ENCODE results near the gene NR1H2. TPM values are rescaled to one million over a fixed set of nuclear protein-coding genes. Genes with fewer than 3 reads are reported as not detected.
"Not testable (repeated sequence)": the region's sequence is repeated elsewhere in the genome, so short reads cannot be mapped to it uniquely, and the experiment has no call there.

The NR1H2 gene
- total RNA-seq (2014; rRNA removed; shearing (Covaris generic)): 73.7 and 90.1 TPM in 2 replicates

DNA sequence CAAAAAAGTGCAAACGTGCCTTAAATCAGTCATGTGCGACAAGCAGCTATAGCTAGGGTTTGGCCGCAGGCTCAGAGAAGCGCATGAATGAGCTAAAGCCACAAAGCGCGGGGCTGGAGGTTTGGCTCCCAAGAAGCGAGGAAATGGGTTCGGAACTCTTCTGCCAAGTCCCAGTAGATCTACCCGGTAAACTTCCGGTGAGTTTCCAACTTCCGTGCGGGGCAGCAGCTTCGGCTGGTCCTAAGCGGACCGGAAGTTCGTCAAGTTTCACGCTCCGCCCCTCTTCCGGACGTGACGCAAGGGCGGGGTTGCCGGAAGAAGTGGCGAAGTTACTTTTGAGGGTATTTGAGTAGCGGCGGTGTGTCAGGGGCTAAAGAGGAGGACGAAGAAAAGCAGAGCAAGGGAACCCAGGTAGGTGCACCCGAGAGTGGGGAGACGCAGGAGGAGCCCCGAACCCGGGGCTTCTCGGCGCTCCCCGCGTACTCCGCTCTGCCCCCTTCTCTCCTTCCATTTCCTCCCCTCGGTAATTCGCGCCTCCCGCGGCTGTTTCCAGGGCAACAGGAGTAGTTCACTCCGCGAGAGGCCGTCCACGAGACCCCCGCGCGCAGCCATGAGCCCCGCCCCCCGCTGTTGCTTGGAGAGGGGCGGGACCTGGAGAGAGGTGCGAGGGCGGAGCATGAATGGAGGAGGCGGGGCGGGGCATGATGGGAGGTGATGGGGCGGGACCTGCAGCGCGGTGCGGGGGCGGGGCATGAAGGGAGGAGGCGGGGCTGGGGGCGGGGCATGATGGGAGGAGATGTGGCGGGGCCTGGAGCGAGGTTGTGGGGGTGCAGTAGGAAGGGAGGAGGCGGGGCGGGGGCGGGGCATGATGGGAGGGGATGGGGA lies at the start of gene NR1H2:
Gene NR1H2, plus strand, starts transcription at position 292 of the 885 bp plus-strand sequence. CDS start 1,149 bp downstream, outside the sequence.
- peak; percentile 99 for DNase-seq
- Histone ChIP-seq H3K4me3 (ENCODE audit: insufficient read depth, low read depth, low read length) (peak within 1 kb of the TSS; percentile 97), H3K27me3 (ENCODE audit: control insufficient read depth, insufficient read depth, low read length) (no peaks in the 10 kb centered on the region), H3K36me3 (replicated peaks; ENCODE audit: control insufficient read depth, insufficient read depth, low read length) (peaks cover 24% of the 10 kb centered on the region)

DNA sequence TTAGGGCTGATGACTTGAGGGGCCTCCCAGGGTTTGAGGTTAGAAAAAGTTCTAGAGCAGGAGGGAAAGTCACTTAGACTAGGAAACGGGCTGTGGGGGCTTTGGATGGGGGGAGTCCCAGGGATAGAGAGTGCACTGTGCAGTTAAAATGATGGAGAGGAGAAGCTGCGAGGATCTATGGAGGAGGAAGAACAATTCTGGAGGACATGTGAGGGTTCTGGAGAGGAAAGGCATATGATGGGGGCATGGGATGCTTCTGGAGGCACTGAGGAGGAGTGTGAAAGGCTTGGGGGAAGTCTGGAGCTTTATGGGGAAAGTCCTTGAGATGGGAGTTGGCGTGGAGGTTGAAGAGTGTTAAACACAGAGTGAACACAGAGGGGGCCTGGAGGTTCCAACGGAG lies 49.2 kb upstream of the NR1H2 start:
- peaks cover 23% of the 10 kb centered on the region for H3K27me3 ChIP-seq (ENCODE audit: control insufficient read depth, insufficient read depth, low read length)

DNA sequence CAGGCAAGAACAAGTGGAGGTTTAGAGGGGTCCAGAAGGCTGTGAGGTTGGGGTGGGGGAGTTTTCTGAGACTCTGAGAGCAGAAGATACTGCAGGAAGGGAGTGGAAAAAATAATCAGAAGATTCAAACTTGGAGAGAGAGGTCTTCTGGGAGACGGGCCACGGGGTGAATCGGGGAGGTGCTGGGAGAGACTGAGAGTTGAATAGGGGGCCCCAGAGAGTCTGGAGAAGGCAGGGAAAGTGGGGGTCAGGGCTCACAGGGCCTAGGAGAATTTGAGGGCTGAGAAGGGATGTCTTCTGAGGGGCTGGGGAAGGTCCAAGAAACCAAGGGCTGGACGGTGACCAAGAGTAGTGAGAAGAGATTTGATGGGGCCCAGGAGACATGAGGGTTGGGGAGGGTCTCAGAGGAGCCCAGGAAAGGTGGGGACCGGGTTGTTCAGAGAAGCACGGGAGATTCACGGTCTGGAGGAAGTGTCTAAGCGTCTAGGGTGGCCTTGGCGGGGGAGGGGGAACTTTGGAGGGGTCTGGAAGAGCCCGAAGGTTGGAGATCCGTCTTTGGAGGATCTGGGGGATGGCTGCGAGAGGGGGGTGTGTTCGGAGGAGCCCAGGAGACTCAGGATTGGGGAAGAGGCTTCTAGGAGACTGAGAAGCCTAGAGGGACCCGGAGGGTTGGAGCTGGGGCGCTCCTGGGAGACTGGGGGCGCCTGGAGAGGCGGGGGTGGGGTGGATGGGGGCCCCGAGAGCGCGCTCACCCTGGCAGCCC lies 48.6 kb upstream of the NR1H2 start:
- no peaks in the 10 kb centered on the region; the same call in 1 of the 2 replicates for H3K36me3 ChIP-seq (replicated peaks; ENCODE audit: control insufficient read depth, insufficient read depth, low read length)
- H3K4me3 ChIP-seq (ENCODE audit: insufficient read depth, low read depth, low read length): peak overlapping the region; percentile 1; the same call in 1 of the 2 replicates
- peak; percentile 12 for DNase-seq
- peaks cover 23% of the 10 kb centered on the region for H3K27me3 ChIP-seq (ENCODE audit: control insufficient read depth, insufficient read depth, low read length)

More for the DNA sequence above, 49.2 kb upstream of the NR1H2 start:
- peak; percentile 19 for DNase-seq
- no peaks in the 10 kb centered on the region; the same call in 1 of the 2 replicates for H3K36me3 ChIP-seq (replicated peaks; ENCODE audit: control insufficient read depth, insufficient read depth, low read length)
- H3K4me3 ChIP-seq (ENCODE audit: insufficient read depth, low read depth, low read length): no peak overlapping the region; the same call in 1 of the 2 replicates

DNA sequence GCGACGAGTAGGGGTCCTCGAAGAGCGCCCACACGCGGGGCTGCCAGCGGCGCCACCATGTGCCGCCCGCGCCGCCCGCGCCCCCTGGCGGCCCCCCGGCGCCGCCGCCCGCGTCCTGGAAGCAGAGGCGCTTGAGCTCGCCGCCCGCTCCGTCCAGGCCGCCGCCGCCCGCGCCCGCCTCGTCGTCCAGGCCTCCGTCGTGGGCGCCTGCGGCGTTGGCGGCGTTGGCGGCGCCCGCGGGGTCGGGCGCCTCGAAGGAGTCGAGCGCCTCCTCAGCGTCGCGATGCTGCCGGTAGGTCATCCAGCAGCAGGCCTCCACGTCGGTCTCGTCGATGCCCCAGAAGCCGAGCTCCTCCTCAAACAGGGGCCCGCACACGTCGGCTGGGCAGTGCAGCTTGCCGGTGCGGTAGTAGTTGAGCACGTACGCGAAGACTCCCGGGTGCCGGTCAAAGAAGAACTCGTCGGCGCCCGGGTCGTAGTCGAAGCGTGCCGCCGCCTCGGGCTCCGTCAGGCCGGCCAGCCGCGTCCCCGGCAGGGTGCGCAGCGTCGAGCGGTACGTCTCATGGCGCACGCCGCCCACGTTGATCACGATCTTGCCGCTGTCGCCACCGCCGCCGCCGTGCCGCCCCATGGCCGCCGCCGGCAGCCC lies 47.9 kb upstream of the NR1H2 start:
- peaks cover 23% of the 10 kb centered on the region for H3K27me3 ChIP-seq (ENCODE audit: control insufficient read depth, insufficient read depth, low read length)
- H3K4me3 ChIP-seq (ENCODE audit: insufficient read depth, low read depth, low read length): peak overlapping the region; percentile 51
- peak; percentile 81 for DNase-seq
- H3K36me3 ChIP-seq (replicated peaks; ENCODE audit: control insufficient read depth, insufficient read depth, low read length): no peaks in the 10 kb centered on the region; the same call in 1 of the 2 replicates

DNA sequence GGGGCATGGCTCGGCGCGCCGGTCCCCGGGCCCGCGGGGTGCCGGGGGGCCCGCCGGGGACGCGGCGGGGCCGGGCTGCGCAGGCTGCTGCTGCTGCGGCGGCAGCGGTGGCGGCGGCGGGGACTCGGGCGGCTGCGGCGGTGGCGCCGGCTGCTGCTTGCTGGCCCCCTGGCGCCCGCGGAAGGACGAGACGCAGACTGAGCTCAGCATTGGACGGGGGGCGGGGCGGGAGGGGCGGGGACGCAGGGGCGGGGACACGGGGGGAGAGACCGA lies 47.4 kb upstream of the NR1H2 start:
- no peak overlapping the region; the same call in 1 of the 2 replicates for H3K4me3 ChIP-seq (ENCODE audit: insufficient read depth, low read depth, low read length)
- no peak for DNase-seq
- H3K36me3 ChIP-seq (replicated peaks; ENCODE audit: control insufficient read depth, insufficient read depth, low read length): no peaks in the 10 kb centered on the region
- H3K27me3 ChIP-seq (ENCODE audit: control insufficient read depth, insufficient read depth, low read length): peaks cover 23% of the 10 kb centered on the region

DNA sequence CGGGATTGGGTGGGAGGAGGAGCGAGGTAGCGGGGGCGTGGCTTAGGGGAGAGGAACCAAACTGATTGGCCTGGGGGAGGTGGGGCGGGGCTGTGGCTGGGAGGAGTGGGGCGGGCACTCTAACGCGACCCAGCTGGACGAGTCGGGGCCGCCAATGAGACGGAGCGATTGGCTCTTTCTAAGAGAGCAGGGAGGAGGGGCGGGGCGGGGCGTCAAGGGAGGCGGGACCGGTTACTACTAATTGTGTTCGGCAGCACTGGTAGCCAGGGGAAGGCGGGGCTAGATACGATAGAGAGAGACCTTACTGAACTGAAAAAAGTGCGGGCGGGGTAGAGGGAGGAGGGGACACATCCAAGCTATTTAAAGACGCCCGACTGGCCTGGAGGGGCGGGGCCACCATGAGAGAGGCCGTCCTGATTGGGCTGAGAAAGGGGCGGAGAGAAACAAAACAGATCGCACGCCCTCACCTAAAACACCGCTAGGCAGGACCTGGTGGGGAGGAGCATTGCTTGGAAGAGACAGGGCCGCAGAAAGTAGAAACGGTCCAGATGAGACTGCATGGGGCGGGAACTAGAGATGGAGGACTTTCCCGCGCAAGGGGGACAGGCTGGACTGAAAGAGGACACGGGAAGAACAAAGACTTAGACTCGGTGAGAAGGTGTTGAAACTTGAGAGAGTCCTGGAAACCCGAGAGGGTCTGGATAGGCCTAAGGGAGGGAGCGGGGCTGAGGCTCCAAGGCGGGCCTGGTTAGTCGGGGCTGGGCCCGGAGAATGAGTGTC lies 46.9 kb upstream of the NR1H2 start, which contains the start of gene KCNC3:
Gene KCNC3, minus strand, starts transcription at position 232 of the 780 bp plus-strand sequence. CDS start 295 bp downstream, outside the sequence.
- peak; percentile 99 for DNase-seq
- H3K4me3 ChIP-seq (ENCODE audit: insufficient read depth, low read depth, low read length): peak within 1 kb of the TSS; percentile 65
- peaks cover 23% of the 10 kb centered on the region for H3K27me3 ChIP-seq (ENCODE audit: control insufficient read depth, insufficient read depth, low read length)
- no peaks in the 10 kb centered on the region for H3K36me3 ChIP-seq (replicated peaks; ENCODE audit: control insufficient read depth, insufficient read depth, low read length)

DNA sequence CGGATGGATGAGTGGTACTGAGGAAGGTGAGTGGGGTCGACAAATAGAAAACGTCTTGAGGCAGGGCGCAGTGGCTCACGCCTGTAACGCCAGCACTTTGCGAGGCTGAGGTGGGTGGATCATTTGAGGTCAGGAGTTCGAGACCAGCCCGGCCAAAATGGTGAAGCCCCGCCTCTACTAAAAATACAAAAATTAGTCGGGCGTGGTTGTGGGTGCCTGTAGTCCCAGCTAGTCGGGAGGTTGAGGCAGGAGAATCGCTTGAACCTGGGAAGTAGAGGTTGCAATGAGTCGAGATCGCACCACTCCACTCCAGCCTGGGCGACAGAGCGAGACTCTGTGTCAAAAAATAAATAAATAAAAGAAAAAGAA lies 46.3 kb upstream of the NR1H2 start:
- Histone ChIP-seq H3K4me3 (ENCODE audit: insufficient read depth, low read depth, low read length) (peak overlapping the region; percentile 65), H3K27me3 (ENCODE audit: control insufficient read depth, insufficient read depth, low read length) (peaks cover 23% of the 10 kb centered on the region)
- not testable (repeated sequence) for H3K36me3 ChIP-seq (replicated peaks; ENCODE audit: control insufficient read depth, insufficient read depth, low read length); DNase-seq

DNA sequence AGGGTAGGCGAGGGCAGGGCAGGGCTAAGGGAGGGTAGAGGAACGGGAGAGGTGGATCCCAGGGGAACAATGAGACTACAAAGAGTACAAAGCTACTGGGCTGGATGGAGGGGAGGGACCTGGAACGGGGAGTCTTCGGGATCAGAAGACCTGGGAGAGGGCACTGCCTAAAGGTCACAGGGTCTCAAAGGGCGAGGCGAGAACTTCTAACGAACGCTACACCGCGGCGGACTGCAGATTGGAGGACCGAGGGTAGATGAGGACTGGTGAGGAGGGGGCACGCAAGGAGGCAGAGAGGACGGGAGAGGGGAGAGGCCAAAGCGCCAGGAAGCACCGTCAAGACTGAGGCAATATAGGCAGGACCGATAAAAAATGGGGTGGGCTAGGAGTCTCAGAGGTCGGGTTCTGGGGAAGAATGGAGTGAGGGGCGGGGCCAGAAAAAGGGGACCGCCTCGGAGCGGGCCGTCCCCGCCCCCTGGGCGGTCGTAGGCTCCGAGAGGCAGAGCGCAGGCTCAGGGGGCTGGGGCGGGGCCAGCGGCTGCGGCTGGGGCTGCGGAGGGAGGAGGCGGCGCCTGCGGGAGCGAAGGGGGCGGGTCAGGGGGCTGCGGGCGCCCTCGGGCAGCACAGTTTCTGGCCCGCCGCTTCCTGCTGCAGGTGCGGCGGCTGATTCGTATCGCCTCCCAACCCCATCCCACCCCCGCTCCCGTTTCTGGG lies 45.7 kb upstream of the NR1H2 start:
- peak; percentile 98 for DNase-seq
- Histone ChIP-seq H3K36me3 (replicated peaks; ENCODE audit: control insufficient read depth, insufficient read depth, low read length) (no peaks in the 10 kb centered on the region), H3K4me3 (ENCODE audit: insufficient read depth, low read depth, low read length) (peak overlapping the region; percentile 76), H3K27me3 (ENCODE audit: control insufficient read depth, insufficient read depth, low read length) (peaks cover 23% of the 10 kb centered on the region)

DNA sequence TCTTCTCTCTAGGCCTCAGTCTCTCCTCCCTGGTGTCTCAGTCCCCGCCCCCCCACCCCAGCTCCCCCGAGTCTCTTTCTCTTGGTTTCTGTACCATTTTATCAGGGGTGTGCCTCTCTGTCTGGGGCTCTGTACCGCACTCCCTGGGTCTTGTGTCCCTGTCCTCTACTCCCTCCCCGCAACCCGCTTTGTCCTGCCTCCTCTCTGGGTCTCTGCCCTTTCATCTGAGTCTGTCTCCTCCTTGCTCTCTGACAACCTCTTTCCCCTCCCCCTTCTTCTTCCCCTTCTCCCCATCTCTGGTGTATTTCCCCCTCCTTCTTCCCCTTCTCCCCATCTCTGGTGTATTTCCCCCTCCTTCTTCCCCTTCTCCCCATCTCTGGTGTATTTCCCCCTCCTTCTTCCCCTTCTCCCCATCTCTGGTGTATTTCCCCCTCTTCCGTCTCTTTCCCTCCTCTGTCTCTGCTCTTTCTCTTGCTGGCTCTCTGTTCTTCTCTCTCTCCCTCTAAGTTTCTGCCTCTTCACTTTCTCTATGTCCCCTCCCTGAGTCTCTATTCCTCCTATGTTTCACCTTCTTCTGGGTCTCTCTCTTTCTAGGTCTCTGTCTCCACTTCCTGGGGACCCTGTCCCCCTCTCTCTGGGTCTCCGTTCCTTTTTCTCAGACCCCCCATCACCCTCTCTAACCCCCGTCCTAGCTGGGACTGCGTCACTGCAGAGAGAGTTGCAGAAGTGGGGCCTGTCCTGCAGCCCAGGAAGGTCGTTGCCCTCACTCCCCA lies 44.9 kb upstream of the NR1H2 start:
- Histone ChIP-seq H3K4me3 (ENCODE audit: insufficient read depth, low read depth, low read length) (peak overlapping the region; percentile 76), H3K36me3 (replicated peaks; ENCODE audit: control insufficient read depth, insufficient read depth, low read length) (no peaks in the 10 kb centered on the region), H3K27me3 (ENCODE audit: control insufficient read depth, insufficient read depth, low read length) (peaks cover 23% of the 10 kb centered on the region)
- DNase-seq: peak; percentile 74

DNA sequence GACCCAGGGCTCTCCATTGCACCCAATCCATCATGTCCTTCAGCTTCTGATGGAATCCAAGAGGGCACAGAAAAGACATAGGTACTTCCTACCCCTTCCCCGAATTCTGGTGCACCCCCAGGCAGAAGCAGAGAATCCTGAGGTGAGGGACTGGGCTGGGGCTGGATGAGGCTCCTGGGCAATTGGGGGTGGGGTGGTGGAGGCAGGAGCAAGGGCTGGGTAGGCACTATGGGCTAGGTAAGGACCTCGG lies 44.3 kb upstream of the NR1H2 start:
- Histone ChIP-seq H3K36me3 (replicated peaks; ENCODE audit: control insufficient read depth, insufficient read depth, low read length) (no peaks in the 10 kb centered on the region), H3K27me3 (ENCODE audit: control insufficient read depth, insufficient read depth, low read length) (peaks cover 18% of the 10 kb centered on the region), H3K4me3 (ENCODE audit: insufficient read depth, low read depth, low read length) (peak overlapping the region; percentile 76)
- no peak for DNase-seq

DNA sequence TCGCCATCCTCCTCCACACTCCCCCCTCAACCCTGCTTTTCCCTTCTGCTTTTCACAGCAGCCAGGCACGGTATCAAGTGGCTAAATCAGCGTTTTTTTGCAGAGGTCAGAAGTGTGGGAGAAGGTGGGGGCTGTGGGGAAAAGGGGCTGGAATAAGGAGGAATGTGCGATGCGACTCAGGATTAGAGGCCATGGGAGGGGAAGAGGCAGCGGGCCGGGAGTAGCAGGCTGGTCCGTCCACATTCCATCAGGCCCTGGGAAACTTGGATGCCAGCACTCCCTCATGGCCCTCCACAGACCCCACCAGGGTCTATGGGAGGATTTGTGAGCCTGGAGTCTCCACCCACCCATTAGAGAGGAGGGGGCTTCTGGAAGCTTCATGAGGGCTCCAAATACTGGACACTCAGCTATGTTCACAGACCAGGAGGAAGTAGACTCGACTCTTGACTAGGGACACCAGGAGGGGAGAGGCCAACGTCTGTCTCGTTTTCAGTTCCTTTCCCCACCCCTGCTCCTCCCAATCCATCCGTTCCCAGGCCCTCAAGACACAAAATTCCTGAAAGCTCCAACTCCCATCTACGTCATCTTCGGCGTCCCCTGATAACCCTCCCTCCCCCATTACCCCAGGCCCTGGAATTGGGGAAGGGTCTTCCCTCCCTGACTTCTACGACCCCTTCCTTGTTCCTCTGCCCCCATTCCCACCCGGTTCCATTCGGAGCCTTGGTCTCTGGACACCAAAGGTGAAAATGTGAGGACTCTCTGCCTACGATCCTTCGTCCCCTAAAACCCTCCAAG lies 43.8 kb upstream of the NR1H2 start:
- peak; percentile 63 for DNase-seq
- Histone ChIP-seq H3K36me3 (replicated peaks; ENCODE audit: control insufficient read depth, insufficient read depth, low read length) (no peaks in the 10 kb centered on the region), H3K4me3 (ENCODE audit: insufficient read depth, low read depth, low read length) (peak overlapping the region; percentile 76), H3K27me3 (ENCODE audit: control insufficient read depth, insufficient read depth, low read length) (peaks cover 13% of the 10 kb centered on the region)

DNA sequence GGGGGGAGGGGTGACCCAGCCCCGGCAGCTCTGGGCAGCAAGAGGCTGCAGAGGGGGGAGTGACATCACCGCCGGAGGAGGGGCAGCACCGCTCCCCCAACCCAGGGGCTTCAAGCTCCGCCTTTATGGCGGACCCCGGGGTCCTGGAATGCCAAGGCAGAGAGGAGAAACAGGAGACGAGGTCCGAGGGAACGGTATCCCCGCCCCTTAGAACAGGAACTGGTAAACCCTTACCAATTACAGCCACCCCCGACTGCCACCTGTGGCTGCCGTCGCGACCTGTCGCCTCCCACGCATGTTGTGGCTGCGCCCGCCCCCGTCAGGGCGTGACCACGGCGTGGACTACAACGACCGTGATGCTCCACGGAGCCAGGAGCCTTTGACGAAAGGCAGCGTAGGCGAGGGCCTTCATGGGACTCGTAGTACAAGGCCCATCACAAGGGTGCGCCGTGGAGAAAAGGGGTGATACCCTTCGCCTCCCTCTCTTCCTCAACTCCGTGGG lies 43.0 kb upstream of the NR1H2 start:
- Histone ChIP-seq H3K4me3 (ENCODE audit: insufficient read depth, low read depth, low read length) (peak overlapping the region; percentile 76), H3K36me3 (replicated peaks; ENCODE audit: control insufficient read depth, insufficient read depth, low read length) (no peaks in the 10 kb centered on the region), H3K27me3 (ENCODE audit: control insufficient read depth, insufficient read depth, low read length) (peaks cover 6% of the 10 kb centered on the region)
- DNase-seq: peak; percentile 96

All from H7 (cell line).